Activated T-helper 1 cell treated with anti-CD3 and anti-CD28 coated beads, Interleukin-12 subunit alpha, Interleukin-12 subunit beta, Interleukin-2, Interleukin-4 antibody, amounts not matched to agents 30 ng/mL and 10 ng/mL and 1 ng/mL, durations not matched to agents 14 hours and 24 hours and 36 hours (primary cell): ENCODE measurements around the gene RASGRF2. TPM values are rescaled to one million over a fixed set of nuclear protein-coding genes. Genes with fewer than 3 reads are reported as not detected.

Experiments used
- DNase-seq: peaks from one replicate; pipeline ENCODE4 v3.0.0; 2021; ENCODE audit warnings: low spot score
- H3K27ac Mint-ChIP-seq: one replicate; pipeline ENCODE4 v1.8.0; 2021; ENCODE audit warnings: mild to moderate bottlenecking, mixed read lengths
- H3K27me3 Mint-ChIP-seq: one replicate; pipeline ENCODE4 v1.8.0; 2022; ENCODE audit warnings: mild to moderate bottlenecking, moderate library complexity, mixed read lengths; ENCODE audit not compliant: insufficient read depth
- H3K36me3 Mint-ChIP-seq: one replicate; pipeline ENCODE4 v1.8.0; 2021; ENCODE audit warnings: low read depth, mixed read lengths
- H3K4me1 Mint-ChIP-seq: one replicate; pipeline ENCODE4 v1.8.0; 2021; ENCODE audit warnings: low read depth, mixed read lengths
- H3K4me3 Mint-ChIP-seq: one replicate; pipeline ENCODE4 v1.8.0; 2021; ENCODE audit warnings: mild to moderate bottlenecking, moderate library complexity, mixed read lengths
- H3K9me3 Mint-ChIP-seq: one replicate; pipeline ENCODE4 v1.8.0; 2021; ENCODE audit warnings: mixed read lengths
- intact Hi-C: fragments of 100-400 bp; cut with micrococcal nuclease; formaldehyde crosslinking; loops from one replicate; pipeline ENCODE4 v1.15.1; 2024
- total RNA-seq: library from RNA; stranded (reverse); gene quantifications from 2 replicates; pipeline ENCODE4 v1.2.3, GENCODE V29; 2022

RASGRF2 gene
- total RNA-seq, 1 donor from 2014 or later = 22.6 TPM

DNA sequence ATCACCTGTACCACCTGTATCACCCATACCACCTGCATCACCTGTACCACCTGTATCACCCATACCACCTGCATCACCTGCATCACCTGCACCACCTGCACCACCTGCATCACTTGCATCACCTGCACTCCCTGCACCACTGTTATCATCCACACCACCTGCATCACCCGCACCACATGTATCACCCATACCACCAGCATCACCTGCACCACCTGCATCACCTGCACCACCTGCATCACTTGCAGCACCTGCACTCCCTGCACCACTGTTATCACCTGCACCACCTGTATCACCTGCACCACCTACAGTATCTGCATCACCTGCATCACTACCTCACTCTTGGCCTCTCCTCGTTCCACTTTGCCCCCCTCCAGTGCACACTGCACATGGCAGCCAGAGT lies 209.8 kb downstream of the RASGRF2 start:
- no peak for DNase-seq
- H3K36me3 Mint-ChIP-seq = no peaks in the 10 kb centered on the region
- peaks cover 8% of the 10 kb centered on the region for H3K4me1 Mint-ChIP-seq
- H3K27ac Mint-ChIP-seq = no peak overlapping the region
- intact Hi-C loops = loop anchor here (5.0 kb wide), 1 partner anchor 463 kb away; no protein-coding TSS in a partner anchor
- H3K27me3 Mint-ChIP-seq = no peaks in the 10 kb centered on the region
- H3K4me3 Mint-ChIP-seq = no peak overlapping the region
- H3K9me3 Mint-ChIP-seq = no peaks in the 10 kb centered on the region

DNA sequence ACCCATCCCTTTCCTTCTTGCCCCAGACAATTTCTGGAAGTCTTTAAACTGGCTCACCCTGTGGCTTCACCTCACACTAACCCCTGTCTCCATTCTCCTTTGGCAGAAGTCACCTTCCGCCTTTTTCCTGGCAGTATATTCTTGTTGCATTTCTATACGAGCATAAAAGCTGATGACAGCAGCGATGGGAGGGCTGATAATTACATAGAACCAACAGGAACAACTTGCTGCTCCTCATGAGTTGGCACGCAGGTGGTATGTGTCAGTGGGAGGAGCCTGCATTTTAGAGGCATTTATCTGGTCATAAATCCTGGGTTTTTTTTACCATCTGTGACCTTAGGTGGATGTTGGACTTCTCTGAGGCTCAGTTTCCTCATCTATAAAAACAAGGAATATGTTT lies 211.6 kb downstream of the RASGRF2 start:
- Mint-ChIP-seq H3K4me3 (no peak overlapping the region), H3K9me3 (no peaks in the 10 kb centered on the region), H3K27me3 (no peaks in the 10 kb centered on the region), H3K27ac (no peak overlapping the region), H3K36me3 (no peaks in the 10 kb centered on the region), H3K4me1 (peaks cover 8% of the 10 kb centered on the region)
- intact Hi-C loops = no loop called here
- DNase-seq = no peak

DNA sequence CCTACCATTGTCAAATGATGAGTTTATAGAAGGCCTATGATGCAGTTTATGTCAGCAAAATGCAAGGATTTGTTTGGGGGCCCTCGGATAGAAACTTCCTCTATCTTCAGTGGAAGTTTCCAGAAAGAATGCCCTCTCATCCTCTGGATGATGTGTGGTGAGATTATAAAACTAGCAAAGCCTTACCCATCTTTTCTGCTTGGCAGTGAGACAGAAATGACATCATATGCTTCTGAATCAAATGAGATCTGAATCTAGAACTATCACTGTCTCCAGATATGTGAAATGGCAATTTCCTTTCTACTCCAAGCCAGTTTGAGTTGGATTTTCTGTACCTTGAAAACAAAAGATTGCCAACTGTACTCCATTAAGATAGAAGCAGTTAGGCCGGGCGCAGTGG lies 212.5 kb downstream of the RASGRF2 start:
- H3K27me3 Mint-ChIP-seq = no peaks in the 10 kb centered on the region
- H3K4me3 Mint-ChIP-seq = no peak overlapping the region
- H3K4me1 Mint-ChIP-seq = peaks cover 8% of the 10 kb centered on the region
- no peaks in the 10 kb centered on the region for H3K9me3 Mint-ChIP-seq
- no peak for DNase-seq
- no peaks in the 10 kb centered on the region for H3K36me3 Mint-ChIP-seq
- no peak overlapping the region for H3K27ac Mint-ChIP-seq
- intact Hi-C loops = no loop called here

DNA sequence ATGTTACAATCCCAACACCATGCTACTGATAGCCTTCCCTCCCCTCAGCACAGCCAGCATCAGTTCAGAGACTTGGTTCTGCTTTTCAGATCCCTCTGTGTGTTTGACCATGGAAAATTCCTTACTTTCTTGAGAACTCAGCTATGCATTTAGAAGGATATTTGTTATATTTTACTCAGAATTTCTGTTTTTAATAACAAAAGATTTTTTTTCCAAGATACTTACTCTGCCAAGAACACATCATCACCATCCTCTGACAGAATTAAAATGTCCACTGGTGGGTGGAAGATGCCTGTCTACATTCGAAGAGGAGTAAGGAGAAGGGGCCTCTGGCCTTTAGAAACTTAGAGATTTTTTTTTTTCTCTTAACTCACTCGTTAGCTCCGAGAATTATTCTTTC lies 216.9 kb downstream of the RASGRF2 start:
- intact Hi-C loops = no loop called here
- DNase-seq = no peak
- H3K27me3 Mint-ChIP-seq = no peaks in the 10 kb centered on the region
- no peak overlapping the region for H3K4me3 Mint-ChIP-seq
- H3K4me1 Mint-ChIP-seq = peaks cover under 1% of the 10 kb centered on the region
- peaks cover under 1% of the 10 kb centered on the region for H3K36me3 Mint-ChIP-seq
- no peak overlapping the region for H3K27ac Mint-ChIP-seq
- no peaks in the 10 kb centered on the region for H3K9me3 Mint-ChIP-seq

DNA sequence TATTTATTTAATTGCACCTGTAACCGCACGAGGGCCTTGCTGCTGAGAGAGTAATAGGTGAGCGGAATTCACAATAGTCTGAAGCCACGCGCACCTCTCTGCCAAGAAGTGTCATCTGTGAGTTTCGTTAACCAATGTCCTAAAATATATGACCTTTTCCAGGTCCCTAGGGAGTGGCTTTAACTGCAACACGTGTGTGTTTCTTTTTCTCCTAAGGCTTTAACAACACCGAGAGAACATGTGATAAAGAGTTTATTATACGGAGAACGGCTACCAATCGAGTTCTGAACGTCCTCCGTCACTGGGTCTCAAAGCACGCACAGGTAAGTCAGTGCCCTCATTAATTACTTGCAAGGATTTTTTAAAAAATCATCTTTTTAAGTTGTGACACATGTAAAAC lies 219.8 kb downstream of the RASGRF2 start:
- no peak for DNase-seq
- intact Hi-C loops = no loop called here

DNA sequence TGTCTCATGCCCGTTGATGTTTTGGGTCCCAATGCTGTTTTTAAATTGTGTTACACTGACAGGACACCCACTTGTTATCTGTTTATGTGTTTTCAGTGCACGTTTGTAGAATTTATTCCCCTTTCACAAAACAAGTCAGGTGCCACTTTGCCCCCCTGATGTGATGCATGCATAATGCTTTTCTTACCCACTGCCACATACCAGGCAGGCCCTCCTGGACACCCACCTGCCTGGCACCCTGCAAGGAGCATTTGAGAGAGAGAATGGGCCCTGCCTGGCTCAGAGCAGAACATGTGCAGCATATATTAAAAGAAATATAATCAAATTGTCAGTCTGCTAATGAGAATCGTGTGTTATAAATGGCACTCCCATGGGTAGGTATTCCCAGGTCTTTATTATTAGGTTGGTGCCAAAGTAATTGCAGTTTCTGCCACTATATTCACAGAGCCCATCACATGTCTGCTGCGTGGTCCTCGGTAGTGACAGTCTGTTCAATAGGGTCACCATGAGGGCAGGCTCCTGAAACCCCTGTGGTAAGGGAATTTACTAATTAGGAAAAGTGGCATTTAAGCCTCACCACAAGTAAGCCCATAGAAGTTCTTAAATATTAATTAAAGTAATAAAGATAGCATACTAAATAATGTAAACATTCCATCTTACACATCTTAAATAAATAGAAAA lies 220.8 kb downstream of the RASGRF2 start:
- no peaks in the 10 kb centered on the region for H3K9me3 Mint-ChIP-seq
- intact Hi-C loops = no loop called here
- peaks cover 21% of the 10 kb centered on the region for H3K4me1 Mint-ChIP-seq
- no peak overlapping the region for H3K4me3 Mint-ChIP-seq
- no peak overlapping the region for H3K27ac Mint-ChIP-seq
- peaks cover 9% of the 10 kb centered on the region for H3K36me3 Mint-ChIP-seq
- no peak for DNase-seq
- H3K27me3 Mint-ChIP-seq = no peaks in the 10 kb centered on the region

More for the DNA sequence above, 219.8 kb downstream of the RASGRF2 start:
- H3K27me3 Mint-ChIP-seq = no peaks in the 10 kb centered on the region
- no peak overlapping the region for H3K27ac Mint-ChIP-seq
- peaks cover 9% of the 10 kb centered on the region for H3K36me3 Mint-ChIP-seq
- peaks cover 21% of the 10 kb centered on the region for H3K4me1 Mint-ChIP-seq
- no peak overlapping the region for H3K4me3 Mint-ChIP-seq
- H3K9me3 Mint-ChIP-seq = no peaks in the 10 kb centered on the region

DNA sequence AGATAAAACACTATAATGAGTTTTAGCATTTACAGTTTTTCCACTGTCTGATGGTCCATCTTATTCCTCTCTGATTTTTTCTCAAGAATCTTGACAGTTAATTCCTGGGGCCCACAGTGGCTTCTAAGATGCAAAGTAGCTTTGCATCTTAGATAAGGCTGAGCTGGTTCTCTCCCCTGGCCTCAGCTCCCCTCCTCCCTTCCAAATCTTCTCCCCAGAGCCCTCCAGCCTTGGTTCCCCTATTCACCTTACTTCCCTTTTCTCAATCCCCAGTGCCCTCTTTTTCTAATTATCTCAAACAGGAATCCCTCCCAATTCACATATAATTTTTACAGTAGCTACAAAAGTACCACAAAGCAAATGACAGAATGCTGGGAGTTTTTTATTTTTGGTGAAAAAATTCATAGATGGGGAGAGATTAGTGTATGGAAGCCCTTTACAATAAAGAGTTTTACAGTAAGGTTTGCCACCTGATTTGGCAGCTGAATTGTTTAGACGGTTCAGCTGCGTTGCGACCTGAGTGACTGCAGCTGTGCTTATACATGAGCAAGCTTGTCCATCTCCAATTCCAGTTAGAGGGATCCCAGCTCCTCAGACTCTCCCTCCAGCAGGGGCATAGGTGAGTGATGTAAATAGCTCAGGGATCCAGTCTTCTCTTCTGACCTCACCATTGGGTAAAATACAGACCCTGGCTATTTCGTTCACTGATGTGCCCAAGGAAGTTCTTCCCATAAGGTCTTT lies 221.6 kb downstream of the RASGRF2 start:
- no peak for DNase-seq
- Mint-ChIP-seq H3K27ac (no peak overlapping the region), H3K4me1 (peaks cover 21% of the 10 kb centered on the region), H3K36me3 (peaks cover 9% of the 10 kb centered on the region), H3K4me3 (no peak overlapping the region), H3K9me3 (no peaks in the 10 kb centered on the region), H3K27me3 (no peaks in the 10 kb centered on the region)
- intact Hi-C loops = no loop called here

DNA sequence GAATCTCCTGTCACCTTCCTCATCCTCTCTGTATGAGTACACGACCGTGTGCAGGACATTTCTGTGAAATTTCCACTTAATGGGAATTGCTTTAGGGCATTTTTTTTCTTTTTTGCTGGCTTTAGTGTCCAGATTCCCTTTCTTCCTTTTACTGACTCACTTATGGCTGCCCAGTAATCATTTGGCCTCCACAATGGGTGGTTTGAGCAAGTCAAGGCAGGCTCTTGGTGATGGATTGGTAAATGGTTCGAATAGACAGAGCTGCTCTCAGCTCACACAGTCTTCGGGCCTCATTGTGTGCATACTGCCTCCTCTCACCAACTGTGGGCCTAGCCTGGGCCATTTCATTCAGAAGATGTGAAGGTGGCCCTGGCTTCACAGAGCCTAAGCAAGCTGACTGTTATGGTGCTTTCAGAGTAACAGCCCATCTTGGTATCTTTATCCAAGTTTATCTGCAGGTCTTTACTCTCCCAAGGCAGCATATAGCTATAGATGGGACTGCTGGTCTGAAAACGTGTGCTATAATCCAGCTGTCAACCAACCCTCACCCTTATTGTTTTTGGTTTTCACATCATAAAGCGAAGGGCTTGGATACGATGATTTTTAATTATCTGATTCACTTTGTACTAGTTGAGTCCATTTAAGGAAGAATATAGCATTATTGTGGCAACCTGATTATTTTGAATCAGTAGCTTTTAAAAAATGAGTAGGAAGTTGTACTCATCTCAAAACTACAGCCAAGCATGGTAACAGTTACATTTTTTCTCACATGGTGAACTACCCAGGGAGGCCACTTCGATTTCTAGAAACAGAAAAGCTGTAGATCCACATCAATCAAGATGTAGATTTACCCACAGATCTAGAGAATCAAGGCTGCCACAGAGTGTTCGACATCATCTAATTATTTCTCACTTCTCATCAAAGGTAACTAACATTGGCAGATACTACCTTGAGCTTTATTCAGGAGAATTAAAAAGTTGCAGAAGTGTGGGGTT lies 222.5 kb downstream of the RASGRF2 start:
- no peak overlapping the region for H3K27ac Mint-ChIP-seq
- DNase-seq = no peak
- peaks cover 25% of the 10 kb centered on the region for H3K4me1 Mint-ChIP-seq
- H3K4me3 Mint-ChIP-seq = no peak overlapping the region
- H3K9me3 Mint-ChIP-seq = no peaks in the 10 kb centered on the region
- H3K27me3 Mint-ChIP-seq = no peaks in the 10 kb centered on the region
- intact Hi-C loops = no loop called here
- H3K36me3 Mint-ChIP-seq = peaks cover 10% of the 10 kb centered on the region

DNA sequence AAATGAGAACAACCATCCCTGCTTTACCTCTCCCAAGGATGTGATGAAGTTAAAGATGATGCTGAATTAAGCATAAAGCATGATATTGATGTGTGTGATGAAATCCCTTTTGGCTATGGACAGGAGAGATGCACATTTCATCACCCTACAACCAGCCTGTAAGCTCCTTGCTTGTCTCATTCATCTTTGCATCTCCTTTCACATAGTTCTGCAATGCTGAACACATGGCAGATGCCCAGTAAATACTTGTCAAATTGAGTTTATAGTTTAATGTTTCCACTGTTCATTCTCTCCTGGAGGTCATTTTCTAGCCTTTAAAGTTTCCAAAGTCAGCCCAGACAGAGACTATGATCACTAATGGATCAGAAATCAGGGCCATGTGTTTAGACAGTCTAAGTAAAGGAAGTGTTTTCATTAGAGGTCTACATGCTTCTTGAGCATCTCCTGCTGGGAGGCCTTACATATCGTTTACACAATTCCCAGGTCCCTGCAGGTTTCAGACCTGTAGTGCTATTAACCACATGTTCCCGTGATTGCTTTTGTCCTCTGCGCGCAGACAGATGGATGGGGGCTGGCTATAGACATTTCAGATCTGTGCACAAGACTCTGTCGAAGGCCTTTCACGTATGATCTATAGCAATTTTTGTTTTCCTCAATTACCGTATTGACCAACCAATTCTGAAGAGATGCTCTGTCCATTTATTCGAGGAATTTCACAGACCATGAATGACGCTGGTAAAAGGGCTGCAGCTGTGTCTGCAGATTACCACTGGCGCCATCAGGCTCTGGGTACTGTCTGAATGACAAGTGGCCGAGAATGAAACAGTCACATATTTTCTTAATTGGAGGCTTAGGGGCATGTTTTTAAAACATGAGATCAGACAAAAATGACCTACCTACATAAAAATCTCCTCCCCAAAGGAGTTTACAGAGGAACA lies 223.9 kb downstream of the RASGRF2 start:
- Mint-ChIP-seq H3K36me3 (peaks cover 10% of the 10 kb centered on the region), H3K27me3 (no peaks in the 10 kb centered on the region), H3K4me3 (no peak overlapping the region), H3K27ac (no peak overlapping the region), H3K9me3 (no peaks in the 10 kb centered on the region), H3K4me1 (peaks cover 34% of the 10 kb centered on the region)
- intact Hi-C loops = no loop called here
- DNase-seq = no peak

DNA sequence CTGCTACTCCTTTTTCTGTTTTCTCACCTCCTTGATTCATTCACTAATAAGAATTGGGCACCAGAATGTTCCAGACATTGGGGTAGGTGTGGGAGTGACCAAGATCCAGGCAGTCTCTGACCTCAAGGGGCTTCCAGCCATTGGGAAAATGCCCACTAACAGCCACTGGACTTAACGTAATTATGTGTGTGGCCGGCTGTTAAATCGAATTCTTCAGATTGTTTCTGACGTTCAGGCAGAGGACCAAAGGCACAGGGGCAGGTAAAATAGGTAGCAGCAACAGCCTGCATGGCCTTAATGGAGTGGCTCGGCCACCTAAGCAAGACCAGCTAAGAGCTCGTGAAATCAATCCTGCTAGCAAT lies 224.6 kb downstream of the RASGRF2 start:
- Mint-ChIP-seq H3K9me3 (no peaks in the 10 kb centered on the region), H3K36me3 (peaks cover 10% of the 10 kb centered on the region), H3K27ac (no peak overlapping the region), H3K4me3 (no peak overlapping the region), H3K4me1 (peaks cover 34% of the 10 kb centered on the region), H3K27me3 (no peaks in the 10 kb centered on the region)
- intact Hi-C loops = no loop called here
- no peak for DNase-seq

DNA sequence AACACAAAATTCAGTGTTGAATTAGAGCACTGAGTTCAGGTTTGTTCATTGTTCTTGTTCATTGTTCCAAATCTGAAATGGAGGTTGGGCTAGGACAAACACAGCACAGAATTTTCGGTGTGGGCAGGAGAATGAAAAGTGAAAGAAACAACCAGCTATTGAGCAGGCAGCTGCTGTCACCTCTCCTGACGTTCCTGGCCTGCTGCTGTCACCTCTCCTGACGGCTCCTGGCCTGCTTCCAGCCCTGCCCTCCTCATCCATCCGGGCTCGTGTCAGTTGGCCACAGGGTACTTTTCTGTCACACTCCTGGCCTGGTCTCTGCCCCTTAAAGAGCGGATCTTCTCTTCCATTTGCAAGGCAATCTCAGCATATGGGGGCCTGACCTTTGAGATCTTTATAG lies 227.7 kb downstream of the RASGRF2 start:
- Mint-ChIP-seq H3K36me3 (peaks cover 9% of the 10 kb centered on the region), H3K9me3 (no peaks in the 10 kb centered on the region), H3K27me3 (no peaks in the 10 kb centered on the region), H3K27ac (no peak overlapping the region), H3K4me1 (peaks cover 29% of the 10 kb centered on the region), H3K4me3 (no peak overlapping the region)
- DNase-seq = no peak
- intact Hi-C loops = no loop called here

DNA sequence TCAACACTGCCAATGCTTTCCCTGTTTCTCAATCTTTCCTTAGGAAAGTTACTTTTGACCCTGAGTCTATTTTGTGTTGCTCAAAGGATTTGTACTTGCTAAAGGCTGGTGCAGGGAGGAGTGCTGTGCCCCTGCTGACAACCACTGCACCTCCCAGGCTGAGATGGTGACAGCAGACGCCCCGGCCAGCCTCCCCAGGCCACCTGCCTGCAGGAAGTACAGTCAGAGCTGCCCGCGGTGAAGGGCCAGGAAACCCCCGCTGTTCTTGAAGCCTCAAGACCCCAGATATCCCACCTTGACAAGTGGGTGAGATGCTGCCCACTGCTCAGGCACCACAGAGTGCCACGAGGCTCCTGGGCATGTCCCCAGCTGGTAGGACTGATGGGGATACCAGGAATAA lies 228.8 kb downstream of the RASGRF2 start:
- Mint-ChIP-seq H3K36me3 (peaks cover 6% of the 10 kb centered on the region), H3K9me3 (no peaks in the 10 kb centered on the region), H3K27ac (no peak overlapping the region), H3K27me3 (no peaks in the 10 kb centered on the region), H3K4me3 (no peak overlapping the region), H3K4me1 (peaks cover 21% of the 10 kb centered on the region)
- DNase-seq = no peak
- intact Hi-C loops = no loop called here
